ENCODE results near the gene SNN. TPM values are rescaled to one million over a fixed set of nuclear protein-coding genes. Genes with fewer than 3 reads are reported as not detected.

Gene SNN
- total RNA-seq, 1 donor from 2014 or later: 23.4 TPM

DNA sequence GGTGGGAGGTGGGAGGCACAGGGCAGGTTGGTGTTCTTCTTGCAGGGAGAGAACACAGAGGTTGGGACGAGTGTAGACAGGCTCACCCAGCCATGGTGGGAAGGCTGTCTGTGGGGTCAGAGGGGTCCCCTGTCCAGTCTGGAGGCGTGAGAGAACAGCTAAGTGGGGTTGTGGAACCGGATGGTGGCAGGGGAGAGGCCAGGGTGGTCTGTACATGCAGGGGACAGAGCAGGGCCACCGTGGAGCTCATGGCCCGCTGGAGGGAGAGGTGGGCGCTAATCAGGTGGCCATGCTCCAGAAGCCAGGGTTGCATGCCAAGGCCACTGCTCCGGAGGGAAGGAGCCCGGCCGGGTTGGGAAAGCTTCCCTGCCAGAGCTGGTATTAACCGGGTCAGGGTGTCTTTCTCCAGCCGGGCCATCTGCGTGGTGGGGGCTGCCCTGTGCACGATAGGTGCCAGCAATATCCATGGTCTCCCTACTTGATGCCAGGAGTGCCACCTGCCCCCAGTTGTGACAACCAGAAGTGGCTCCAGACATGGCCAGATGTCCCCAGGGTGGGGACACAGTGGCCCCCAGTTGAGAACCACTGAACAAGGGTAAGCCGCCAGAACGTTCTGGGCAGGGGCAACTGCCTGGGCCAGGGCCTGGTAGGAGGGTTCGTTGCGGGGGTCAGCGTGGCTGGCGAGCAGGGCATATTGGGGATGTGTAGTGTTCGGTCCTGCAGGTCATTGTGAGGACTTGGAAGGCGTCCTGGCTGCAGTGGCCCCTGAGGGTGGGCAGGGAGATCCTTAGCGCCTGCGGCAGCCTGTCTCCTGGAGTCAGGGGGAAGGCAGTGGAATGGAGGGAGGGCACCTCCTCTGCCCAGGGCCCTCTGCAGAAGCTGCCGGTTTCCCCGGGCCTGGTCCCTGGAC is 5.1 kb downstream of the SNN start:
- no peak overlapping the region for H3K27ac Mint-ChIP-seq (ENCODE audit: unreplicated experiment)
- peaks cover 12% of the 10 kb centered on the region for H3K36me3 Mint-ChIP-seq (ENCODE audit: unreplicated experiment)
- TF ChIP-seq, protein P1, sequence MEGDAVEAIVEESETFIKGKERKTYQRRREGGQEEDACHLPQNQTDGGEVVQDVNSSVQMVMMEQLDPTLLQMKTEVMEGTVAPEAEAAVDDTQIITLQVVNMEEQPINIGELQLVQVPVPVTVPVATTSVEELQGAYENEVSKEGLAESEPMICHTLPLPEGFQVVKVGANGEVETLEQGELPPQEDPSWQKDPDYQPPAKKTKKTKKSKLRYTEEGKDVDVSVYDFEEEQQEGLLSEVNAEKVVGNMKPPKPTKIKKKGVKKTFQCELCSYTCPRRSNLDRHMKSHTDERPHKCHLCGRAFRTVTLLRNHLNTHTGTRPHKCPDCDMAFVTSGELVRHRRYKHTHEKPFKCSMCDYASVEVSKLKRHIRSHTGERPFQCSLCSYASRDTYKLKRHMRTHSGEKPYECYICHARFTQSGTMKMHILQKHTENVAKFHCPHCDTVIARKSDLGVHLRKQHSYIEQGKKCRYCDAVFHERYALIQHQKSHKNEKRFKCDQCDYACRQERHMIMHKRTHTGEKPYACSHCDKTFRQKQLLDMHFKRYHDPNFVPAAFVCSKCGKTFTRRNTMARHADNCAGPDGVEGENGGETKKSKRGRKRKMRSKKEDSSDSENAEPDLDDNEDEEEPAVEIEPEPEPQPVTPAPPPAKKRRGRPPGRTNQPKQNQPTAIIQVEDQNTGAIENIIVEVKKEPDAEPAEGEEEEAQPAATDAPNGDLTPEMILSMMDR (IDR thresholded peaks at IDR 0.05): no peak
- no peak for DNase-seq (ENCODE audit: extremely low spot score, unreplicated experiment)
- H3K27me3 Mint-ChIP-seq (ENCODE audit: unreplicated experiment): no peaks in the 10 kb centered on the region
- H3K4me1 Mint-ChIP-seq (ENCODE audit: unreplicated experiment): peaks cover 36% of the 10 kb centered on the region
- no peaks in the 10 kb centered on the region for H3K9me3 Mint-ChIP-seq (ENCODE audit: unreplicated experiment)
- no peak overlapping the region for H3K4me3 Mint-ChIP-seq (ENCODE audit: unreplicated experiment)

DNA sequence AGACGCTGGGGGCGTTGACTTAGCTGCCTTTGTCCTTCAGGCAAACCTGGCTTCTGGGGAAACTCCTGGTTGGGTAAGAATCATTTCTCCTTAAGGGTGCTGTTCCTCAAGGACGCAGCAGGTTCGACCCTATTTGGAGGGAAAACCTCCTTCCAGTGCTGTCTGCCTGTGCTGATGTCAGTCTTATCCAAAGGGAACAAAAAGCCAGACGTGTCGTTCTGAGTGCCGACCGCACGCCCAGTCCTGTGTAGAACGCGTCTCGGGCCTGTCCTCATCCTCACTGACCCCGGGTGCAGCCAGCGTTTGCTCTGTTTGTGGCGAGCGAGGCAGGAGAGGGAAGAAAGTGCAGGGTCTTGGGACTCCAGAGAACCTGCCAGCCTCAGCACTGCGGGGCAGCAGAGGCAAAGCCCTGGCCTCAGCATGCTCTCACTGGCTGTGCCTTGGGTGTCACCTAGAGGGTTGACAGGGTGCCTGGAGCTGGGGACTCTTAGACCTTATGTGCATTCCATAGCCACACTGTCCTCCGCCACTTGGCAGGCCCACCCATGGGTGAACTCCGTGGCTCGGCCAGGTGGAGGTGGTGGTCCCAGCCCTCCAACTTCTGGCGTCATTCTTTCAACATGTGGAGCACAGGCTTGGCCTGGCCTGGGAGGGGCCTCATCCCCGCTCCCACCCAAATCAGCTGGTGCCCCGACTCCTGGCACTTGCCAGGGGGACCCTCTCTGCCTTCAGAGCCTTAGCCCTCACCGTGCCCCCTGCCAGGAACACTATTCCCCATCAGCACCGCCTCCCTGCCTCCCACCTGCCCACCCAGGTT is 6.0 kb downstream of the SNN start:
- Mint-ChIP-seq H3K4me3 (ENCODE audit: unreplicated experiment) (no peak overlapping the region), H3K4me1 (ENCODE audit: unreplicated experiment) (peaks cover 36% of the 10 kb centered on the region), H3K36me3 (ENCODE audit: unreplicated experiment) (peaks cover 15% of the 10 kb centered on the region), H3K27me3 (ENCODE audit: unreplicated experiment) (no peaks in the 10 kb centered on the region), H3K9me3 (ENCODE audit: unreplicated experiment) (no peaks in the 10 kb centered on the region), H3K27ac (ENCODE audit: unreplicated experiment) (no peak overlapping the region)
- TF ChIP-seq, protein P1 (IDR thresholded peaks at IDR 0.05): no peak
- DNase-seq (ENCODE audit: extremely low spot score, unreplicated experiment): no peak

DNA sequence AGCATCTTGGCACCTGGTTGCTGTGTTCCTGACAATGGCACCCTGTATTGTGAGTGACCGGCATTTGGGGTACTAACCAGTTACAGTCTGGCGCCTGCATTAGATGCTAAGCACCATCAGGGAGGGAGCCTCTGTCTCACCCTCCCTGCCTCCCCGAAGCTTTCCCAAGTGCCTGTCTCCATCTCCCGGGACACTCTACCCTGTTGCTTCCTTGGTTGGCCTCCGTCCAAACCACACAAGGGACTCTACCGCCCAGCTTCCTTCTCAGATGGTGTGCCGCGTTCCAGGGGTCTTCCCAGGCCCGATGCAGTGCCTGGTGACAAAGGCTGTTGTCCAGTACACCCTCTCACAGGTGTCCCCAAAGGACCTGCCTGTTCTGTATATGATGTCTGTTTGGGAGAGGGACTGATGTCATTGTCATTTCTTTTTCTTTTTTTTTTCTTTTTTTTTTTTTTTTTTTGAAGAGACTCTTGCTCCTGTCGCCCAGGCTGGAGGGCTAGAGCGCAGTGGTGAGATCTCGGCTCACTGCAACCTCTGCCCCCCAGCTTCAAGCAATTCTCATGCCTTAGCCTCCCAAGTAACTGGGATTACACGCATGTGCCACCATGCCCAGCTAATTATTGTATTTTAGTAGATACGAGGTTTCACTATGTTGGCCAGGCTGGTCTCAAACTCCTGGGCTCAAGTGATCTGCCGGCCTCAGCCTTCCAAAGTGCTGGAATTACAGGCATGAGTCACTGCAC is 6.7 kb downstream of the SNN start:
- no peak for DNase-seq (ENCODE audit: extremely low spot score, unreplicated experiment)
- peaks cover 31% of the 10 kb centered on the region for H3K4me1 Mint-ChIP-seq (ENCODE audit: unreplicated experiment)
- H3K27me3 Mint-ChIP-seq (ENCODE audit: unreplicated experiment): no peaks in the 10 kb centered on the region
- no peaks in the 10 kb centered on the region for H3K9me3 Mint-ChIP-seq (ENCODE audit: unreplicated experiment)
- peak overlapping the region; percentile 56 for H3K27ac Mint-ChIP-seq (ENCODE audit: unreplicated experiment)
- peaks cover 23% of the 10 kb centered on the region for H3K36me3 Mint-ChIP-seq (ENCODE audit: unreplicated experiment)
- H3K4me3 Mint-ChIP-seq (ENCODE audit: unreplicated experiment): no peak overlapping the region
- TF ChIP-seq, protein P1 (IDR thresholded peaks at IDR 0.05): no peak

DNA sequence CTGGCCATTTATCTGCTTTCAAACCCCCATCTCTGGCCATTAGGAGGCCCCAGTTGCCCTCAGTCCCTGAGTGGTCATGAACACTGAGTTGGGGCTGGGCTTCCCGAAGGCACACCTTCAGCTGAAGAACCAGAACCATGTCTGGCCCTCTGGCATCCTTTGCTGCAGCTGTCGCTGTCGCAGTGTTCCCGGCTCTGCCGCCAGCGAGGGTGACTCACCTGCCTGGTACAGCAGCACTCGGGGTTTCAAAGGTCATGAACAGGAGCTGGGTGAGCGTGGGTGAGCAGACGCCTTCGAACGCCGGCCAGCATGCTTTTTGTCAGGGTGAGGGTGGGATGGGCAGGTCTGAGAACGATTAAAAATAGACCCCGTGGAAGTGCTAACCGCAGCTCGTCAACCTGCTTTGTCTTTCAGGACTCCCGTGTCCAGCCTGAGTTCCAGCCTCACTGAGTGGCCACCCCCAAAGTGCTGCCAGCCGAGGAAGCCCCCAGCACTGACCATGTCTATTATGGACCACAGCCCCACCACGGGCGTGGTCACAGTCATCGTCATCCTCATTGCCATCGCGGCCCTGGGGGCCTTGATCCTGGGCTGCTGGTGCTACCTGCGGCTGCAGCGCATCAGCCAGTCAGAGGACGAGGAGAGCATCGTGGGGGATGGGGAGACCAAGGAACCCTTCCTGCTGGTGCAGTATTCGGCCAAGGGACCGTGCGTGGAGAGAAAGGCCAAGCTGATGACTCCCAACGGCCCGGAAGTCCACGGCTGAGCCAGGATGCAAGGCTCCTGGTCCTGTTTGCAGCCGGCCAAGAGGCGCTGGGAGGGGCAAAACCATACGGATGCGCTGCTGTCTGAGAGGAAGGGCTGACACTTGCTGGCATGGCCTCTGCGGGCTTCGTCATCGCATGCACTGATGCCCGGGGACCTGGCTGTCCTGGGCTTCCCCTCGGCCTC is 7.6 kb downstream of the SNN start:
- H3K27ac Mint-ChIP-seq (ENCODE audit: unreplicated experiment): no peak overlapping the region
- H3K4me1 Mint-ChIP-seq (ENCODE audit: unreplicated experiment): peaks cover 23% of the 10 kb centered on the region
- no peaks in the 10 kb centered on the region for H3K9me3 Mint-ChIP-seq (ENCODE audit: unreplicated experiment)
- H3K27me3 Mint-ChIP-seq (ENCODE audit: unreplicated experiment): no peaks in the 10 kb centered on the region
- TF ChIP-seq, protein P1 (IDR thresholded peaks at IDR 0.05): no peak
- H3K36me3 Mint-ChIP-seq (ENCODE audit: unreplicated experiment): peaks cover 25% of the 10 kb centered on the region
- H3K4me3 Mint-ChIP-seq (ENCODE audit: unreplicated experiment): no peak overlapping the region
- no peak for DNase-seq (ENCODE audit: extremely low spot score, unreplicated experiment)

Data from osteocyte (in vitro differentiated cells).